Measurements from ENCODE around the gene TMOD3. TPM values are rescaled to one million over a fixed set of nuclear protein-coding genes. Genes with fewer than 3 reads are reported as not detected.

TMOD3 gene
- total and polyA plus RNA-seq, 2 donors (not counting 1 experiment from before 2014, with no cell fraction given): 33.7 to 35.3 TPM

- H4K20me1 ChIP-seq (ENCODE audit: control insufficient read depth, extremely low read depth, insufficient read depth, low read length): peaks cover 6% of the 10 kb centered on the region
- no peak for DNase-seq (ENCODE audit: low read depth in 2 of 2)
- H3K9ac ChIP-seq (ENCODE audit: insufficient read depth, low read length): no peak overlapping the region
- TF ChIP-seq CTCF (conservative IDR thresholded peaks at IDR 0.05 in 1 of 2, IDR thresholded peaks at IDR 0.05 in 1 of 2; ENCODE audit: low read depth in 1 of 2, low read length in 2 of 2): no peak
- no peak for TF ChIP-seq EZH2 (IDR thresholded peaks at IDR 0.05; ENCODE audit: low read length, missing control alignments)
- H3K27me3 ChIP-seq (ENCODE audit: control insufficient read depth, insufficient read depth, low read length): no peaks in the 10 kb centered on the region
- no peak overlapping the region for H3K4me2 ChIP-seq (ENCODE audit: extremely low read depth, insufficient read depth, low read length)
- H3K27ac ChIP-seq (ENCODE audit: insufficient read depth, low read length): no peak overlapping the region
- H3K9me3 ChIP-seq (ENCODE audit: control insufficient read depth, insufficient read depth, low read depth, low read length): no peaks in the 10 kb centered on the region
- no peaks in the 10 kb centered on the region for H3K36me3 ChIP-seq (ENCODE audit: control insufficient read depth, insufficient read depth, low read length)
- H2AFZ ChIP-seq (ENCODE audit: low read length): no peak overlapping the region
- peaks cover 15% of the 10 kb centered on the region for H3K4me1 ChIP-seq (ENCODE audit: control insufficient read depth, extremely low read depth, insufficient read depth, low read length)
- peaks cover 95% of the 10 kb centered on the region for H3K79me2 ChIP-seq (ENCODE audit: control insufficient read depth, insufficient read depth, low read length)
- H3K4me3 ChIP-seq (replicated peaks in 1 of 4; ENCODE audit: control extremely low read depth in 1 of 4, insufficient read depth in 1 of 4, low read depth in 3 of 4, low read length in 4 of 4): no peak overlapping the region
Observed at GRCh38 chr15:51838270-51838669, 8.8 kb downstream of the TMOD3 start.

DNA sequence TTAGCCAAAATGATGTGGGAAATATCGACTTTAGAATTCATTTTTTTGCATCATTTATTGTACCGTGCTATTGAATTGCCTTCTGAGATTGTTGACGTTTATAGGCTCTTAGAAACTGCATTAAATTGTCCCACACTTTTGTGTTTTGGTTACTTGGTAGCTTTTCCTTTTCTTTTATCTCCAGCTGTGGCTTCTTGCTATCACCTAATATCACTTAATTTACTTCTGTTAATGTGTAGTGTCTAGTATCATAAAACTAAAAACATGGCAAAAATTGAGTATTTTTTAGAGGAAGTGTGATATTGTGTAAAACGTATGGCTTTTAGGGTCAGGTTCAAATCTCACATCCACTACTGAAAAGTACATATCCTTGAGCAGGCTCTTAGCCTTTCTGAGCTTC lies 11.2 kb downstream of the TMOD3 start:
- Histone ChIP-seq H4K20me1 (ENCODE audit: control insufficient read depth, extremely low read depth, insufficient read depth, low read length) (peaks cover 3% of the 10 kb centered on the region), H3K27ac (ENCODE audit: insufficient read depth, low read length) (no peak overlapping the region)

GRCh38 chr15:51841406-51842040 lies 12.1 kb downstream of the TMOD3 start:
- Histone ChIP-seq H3K4me2 (ENCODE audit: extremely low read depth, insufficient read depth, low read length) (no peak overlapping the region), H3K79me2 (ENCODE audit: control insufficient read depth, insufficient read depth, low read length) (peaks cover 91% of the 10 kb centered on the region), H4K20me1 (ENCODE audit: control insufficient read depth, extremely low read depth, insufficient read depth, low read length) (peaks cover 3% of the 10 kb centered on the region), H3K9ac (ENCODE audit: insufficient read depth, low read length) (no peak overlapping the region), H3K4me3 (replicated peaks in 1 of 4; ENCODE audit: control extremely low read depth in 1 of 4, insufficient read depth in 1 of 4, low read depth in 3 of 4, low read length in 4 of 4) (no peak overlapping the region), H3K9me3 (ENCODE audit: control insufficient read depth, insufficient read depth, low read depth, low read length) (no peaks in the 10 kb centered on the region), H3K27ac (ENCODE audit: insufficient read depth, low read length) (no peak overlapping the region), H3K4me1 (ENCODE audit: control insufficient read depth, extremely low read depth, insufficient read depth, low read length) (peaks cover 22% of the 10 kb centered on the region), H3K36me3 (ENCODE audit: control insufficient read depth, insufficient read depth, low read length) (no peaks in the 10 kb centered on the region), H2AFZ (ENCODE audit: low read length) (no peak overlapping the region), H3K27me3 (ENCODE audit: control insufficient read depth, insufficient read depth, low read length) (no peaks in the 10 kb centered on the region)
- no peak for DNase-seq (ENCODE audit: low read depth in 2 of 2)
- no peak for TF ChIP-seq EZH2 (IDR thresholded peaks at IDR 0.05; ENCODE audit: low read length, missing control alignments)
- no peak for TF ChIP-seq CTCF (conservative IDR thresholded peaks at IDR 0.05 in 1 of 2, IDR thresholded peaks at IDR 0.05 in 1 of 2; ENCODE audit: low read depth in 1 of 2, low read length in 2 of 2)

More for the DNA sequence above, 11.2 kb downstream of the TMOD3 start:
- TF ChIP-seq CTCF (conservative IDR thresholded peaks at IDR 0.05 in 1 of 2, IDR thresholded peaks at IDR 0.05 in 1 of 2; ENCODE audit: low read depth in 1 of 2, low read length in 2 of 2): no peak
- Histone ChIP-seq H3K4me1 (ENCODE audit: control insufficient read depth, extremely low read depth, insufficient read depth, low read length) (peaks cover 20% of the 10 kb centered on the region), H3K9ac (ENCODE audit: insufficient read depth, low read length) (no peak overlapping the region), H2AFZ (ENCODE audit: low read length) (no peak overlapping the region), H3K9me3 (ENCODE audit: control insufficient read depth, insufficient read depth, low read depth, low read length) (no peaks in the 10 kb centered on the region), H3K4me2 (ENCODE audit: extremely low read depth, insufficient read depth, low read length) (no peak overlapping the region), H3K27me3 (ENCODE audit: control insufficient read depth, insufficient read depth, low read length) (no peaks in the 10 kb centered on the region), H3K79me2 (ENCODE audit: control insufficient read depth, insufficient read depth, low read length) (peaks cover 95% of the 10 kb centered on the region), H3K4me3 (replicated peaks in 1 of 4; ENCODE audit: control extremely low read depth in 1 of 4, insufficient read depth in 1 of 4, low read depth in 3 of 4, low read length in 4 of 4) (no peak overlapping the region), H3K36me3 (ENCODE audit: control insufficient read depth, insufficient read depth, low read length) (no peaks in the 10 kb centered on the region)
- no peak for DNase-seq (ENCODE audit: low read depth in 2 of 2)
